Measurements from ENCODE around the gene TMEM185B.

TMEM185B gene

DNA sequence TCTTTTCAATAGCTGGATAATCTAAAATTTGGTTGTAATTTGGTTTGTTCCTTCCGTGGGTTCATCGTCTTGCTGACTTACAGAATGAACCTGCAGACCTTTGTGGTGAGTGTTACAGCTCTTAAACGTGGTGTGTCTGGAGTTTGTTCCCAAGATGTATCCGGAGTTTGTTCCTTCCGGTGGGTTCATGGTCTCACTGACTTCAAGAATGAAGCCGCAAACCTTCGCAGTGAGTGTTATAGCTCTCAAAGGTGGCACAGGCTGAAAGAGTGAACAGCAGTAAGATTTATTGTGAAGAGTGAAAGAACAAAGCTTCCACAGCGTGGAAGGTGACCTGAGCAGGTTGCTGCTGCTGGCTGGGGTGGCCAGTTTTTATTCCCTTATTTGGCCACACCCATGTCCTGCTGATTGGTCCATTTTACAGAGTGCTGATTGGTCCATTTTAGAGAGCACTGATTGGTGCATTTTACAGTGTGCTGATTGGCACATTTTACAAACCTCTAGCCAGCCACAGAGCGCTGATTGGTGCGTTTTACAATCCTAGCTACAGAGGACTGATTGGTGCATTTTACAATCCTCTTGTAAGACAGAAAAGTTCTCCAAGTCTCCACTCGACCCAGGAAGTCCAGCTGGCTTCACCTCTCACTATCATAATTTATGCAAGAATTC lies 46.0 kb upstream of the TMEM185B start:
- no peak overlapping the region for H3K4me2 ChIP-seq (ENCODE audit: low read depth, low read length)
- TF ChIP-seq EZH2phosphoT487 (IDR thresholded peaks at IDR 0.05; ENCODE audit: low read length) (no peak), EZH2 (optimal IDR thresholded peaks at IDR 0.05; ENCODE audit: low read depth, low read length) (no peak)
- TF ChIP-seq, protein P1, sequence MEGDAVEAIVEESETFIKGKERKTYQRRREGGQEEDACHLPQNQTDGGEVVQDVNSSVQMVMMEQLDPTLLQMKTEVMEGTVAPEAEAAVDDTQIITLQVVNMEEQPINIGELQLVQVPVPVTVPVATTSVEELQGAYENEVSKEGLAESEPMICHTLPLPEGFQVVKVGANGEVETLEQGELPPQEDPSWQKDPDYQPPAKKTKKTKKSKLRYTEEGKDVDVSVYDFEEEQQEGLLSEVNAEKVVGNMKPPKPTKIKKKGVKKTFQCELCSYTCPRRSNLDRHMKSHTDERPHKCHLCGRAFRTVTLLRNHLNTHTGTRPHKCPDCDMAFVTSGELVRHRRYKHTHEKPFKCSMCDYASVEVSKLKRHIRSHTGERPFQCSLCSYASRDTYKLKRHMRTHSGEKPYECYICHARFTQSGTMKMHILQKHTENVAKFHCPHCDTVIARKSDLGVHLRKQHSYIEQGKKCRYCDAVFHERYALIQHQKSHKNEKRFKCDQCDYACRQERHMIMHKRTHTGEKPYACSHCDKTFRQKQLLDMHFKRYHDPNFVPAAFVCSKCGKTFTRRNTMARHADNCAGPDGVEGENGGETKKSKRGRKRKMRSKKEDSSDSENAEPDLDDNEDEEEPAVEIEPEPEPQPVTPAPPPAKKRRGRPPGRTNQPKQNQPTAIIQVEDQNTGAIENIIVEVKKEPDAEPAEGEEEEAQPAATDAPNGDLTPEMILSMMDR (IDR thresholded peaks at IDR 0.05; ENCODE audit: low read length): no peak
- H3K27me3 ChIP-seq (replicated peaks; ENCODE audit: insufficient read depth, low read length): no peaks in the 10 kb centered on the region
- H2AFZ ChIP-seq (ENCODE audit: low read length): no peak overlapping the region
- no peaks in the 10 kb centered on the region for H3K36me3 ChIP-seq (replicated peaks; ENCODE audit: insufficient read depth, low read length)
- no peak overlapping the region for H3K9ac ChIP-seq (ENCODE audit: low read length)
- H3K79me2 ChIP-seq (ENCODE audit: low read length): peaks cover 36% of the 10 kb centered on the region
- H4K20me1 ChIP-seq (ENCODE audit: insufficient read depth, low read length): no peaks in the 10 kb centered on the region
- no peaks in the 10 kb centered on the region for H3K9me2 ChIP-seq (replicated peaks; ENCODE audit: insufficient read depth, low read length)
- no peak overlapping the region for H3K27ac ChIP-seq (ENCODE audit: low read length)
- H3K4me3 ChIP-seq (ENCODE audit: low read length): no peak overlapping the region
- H3K4me1 ChIP-seq (ENCODE audit: low read length): no peaks in the 10 kb centered on the region
- no peak for DNase-seq
- no peaks in the 10 kb centered on the region for H3K9me3 ChIP-seq (replicated peaks; ENCODE audit: insufficient read depth, low read length)
- H3F3A ChIP-seq (ENCODE audit: insufficient read depth, low read length): no peaks in the 10 kb centered on the region

DNA sequence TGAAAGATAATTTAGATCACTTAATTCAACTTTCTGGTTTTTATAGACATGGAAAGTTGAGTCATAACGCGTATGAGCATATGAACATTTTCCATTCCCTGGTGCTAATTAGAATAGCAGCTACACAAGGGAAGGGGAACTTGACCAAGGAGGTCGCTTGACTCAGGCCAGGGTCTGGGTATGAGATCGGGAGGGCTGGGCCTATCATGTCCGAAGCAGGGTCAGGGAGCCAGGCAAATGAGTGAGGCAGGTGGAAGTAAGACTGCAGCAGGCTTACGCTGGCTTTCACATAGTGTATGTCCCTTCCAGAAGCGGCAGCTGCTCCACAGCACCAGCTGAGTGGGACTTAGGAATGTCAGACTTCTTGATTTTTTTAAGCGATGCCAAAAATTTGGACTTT lies 44.1 kb upstream of the TMEM185B start:
- no peak overlapping the region for H3K9ac ChIP-seq (ENCODE audit: low read length)
- peaks cover 36% of the 10 kb centered on the region for H3K79me2 ChIP-seq (ENCODE audit: low read length)
- H3K36me3 ChIP-seq (replicated peaks; ENCODE audit: insufficient read depth, low read length): no peaks in the 10 kb centered on the region
- TF ChIP-seq, protein P1 (IDR thresholded peaks at IDR 0.05; ENCODE audit: low read length): no peak
- TF ChIP-seq EZH2phosphoT487 (IDR thresholded peaks at IDR 0.05; ENCODE audit: low read length) (no peak), EZH2 (optimal IDR thresholded peaks at IDR 0.05; ENCODE audit: low read depth, low read length) (no peak)
- H4K20me1 ChIP-seq (ENCODE audit: insufficient read depth, low read length): no peaks in the 10 kb centered on the region
- H3K4me1 ChIP-seq (ENCODE audit: low read length): no peaks in the 10 kb centered on the region
- H3F3A ChIP-seq (ENCODE audit: insufficient read depth, low read length): no peaks in the 10 kb centered on the region
- no peak overlapping the region for H2AFZ ChIP-seq (ENCODE audit: low read length)
- H3K9me3 ChIP-seq (replicated peaks; ENCODE audit: insufficient read depth, low read length): no peaks in the 10 kb centered on the region
- DNase-seq: no peak
- no peaks in the 10 kb centered on the region for H3K27me3 ChIP-seq (replicated peaks; ENCODE audit: insufficient read depth, low read length)
- no peak overlapping the region for H3K4me3 ChIP-seq (ENCODE audit: low read length)
- H3K9me2 ChIP-seq (replicated peaks; ENCODE audit: insufficient read depth, low read length): no peaks in the 10 kb centered on the region
- no peak overlapping the region for H3K4me2 ChIP-seq (ENCODE audit: low read depth, low read length)
- H3K27ac ChIP-seq (ENCODE audit: low read length): no peak overlapping the region

DNA sequence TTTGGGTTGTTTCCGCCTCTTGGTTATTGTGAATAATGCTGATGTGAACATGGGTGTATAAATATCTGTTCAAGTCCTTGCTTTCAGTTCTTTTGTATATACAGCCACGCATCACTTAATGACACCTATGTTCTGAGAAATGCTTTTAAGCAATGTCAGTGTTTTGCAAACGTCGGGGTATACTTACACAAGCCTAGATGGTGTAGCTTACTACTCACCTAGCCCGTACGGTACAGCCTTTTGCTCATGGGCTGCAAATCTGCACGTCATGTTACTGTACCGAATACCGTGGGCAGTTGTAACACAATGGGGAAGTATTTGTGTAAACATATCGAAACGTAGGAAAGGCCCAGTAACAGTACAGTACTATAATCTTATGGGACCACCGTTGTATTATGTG lies 41.8 kb upstream of the TMEM185B start:
- H3K27me3 ChIP-seq (replicated peaks; ENCODE audit: insufficient read depth, low read length): no peaks in the 10 kb centered on the region
- TF ChIP-seq EZH2phosphoT487 (IDR thresholded peaks at IDR 0.05; ENCODE audit: low read length) (no peak), EZH2 (optimal IDR thresholded peaks at IDR 0.05; ENCODE audit: low read depth, low read length) (no peak)
- TF ChIP-seq, protein P1 (IDR thresholded peaks at IDR 0.05; ENCODE audit: low read length): no peak
- H3K9me2 ChIP-seq (replicated peaks; ENCODE audit: insufficient read depth, low read length): no peaks in the 10 kb centered on the region
- H3K4me3 ChIP-seq (ENCODE audit: low read length): no peak overlapping the region
- no peak overlapping the region for H3K4me2 ChIP-seq (ENCODE audit: low read depth, low read length)
- H3K9me3 ChIP-seq (replicated peaks; ENCODE audit: insufficient read depth, low read length): no peaks in the 10 kb centered on the region
- H3K36me3 ChIP-seq (replicated peaks; ENCODE audit: insufficient read depth, low read length): no peaks in the 10 kb centered on the region
- H3K9ac ChIP-seq (ENCODE audit: low read length): no peak overlapping the region
- no peak overlapping the region for H3K27ac ChIP-seq (ENCODE audit: low read length)
- H3F3A ChIP-seq (ENCODE audit: insufficient read depth, low read length): no peaks in the 10 kb centered on the region
- no peak overlapping the region for H2AFZ ChIP-seq (ENCODE audit: low read length)
- H3K79me2 ChIP-seq (ENCODE audit: low read length): peaks cover 38% of the 10 kb centered on the region
- H3K4me1 ChIP-seq (ENCODE audit: low read length): peaks cover 12% of the 10 kb centered on the region
- no peaks in the 10 kb centered on the region for H4K20me1 ChIP-seq (ENCODE audit: insufficient read depth, low read length)
- DNase-seq: no peak
